Measurements from ENCODE around the gene VAC14. TPM values are rescaled to one million over a fixed set of nuclear protein-coding genes. Genes with fewer than 3 reads are reported as not detected.

The VAC14 gene
- total and polyA plus RNA-seq, 2 experiments from 2014 or later: 42.3 to 77.7 TPM

DNA sequence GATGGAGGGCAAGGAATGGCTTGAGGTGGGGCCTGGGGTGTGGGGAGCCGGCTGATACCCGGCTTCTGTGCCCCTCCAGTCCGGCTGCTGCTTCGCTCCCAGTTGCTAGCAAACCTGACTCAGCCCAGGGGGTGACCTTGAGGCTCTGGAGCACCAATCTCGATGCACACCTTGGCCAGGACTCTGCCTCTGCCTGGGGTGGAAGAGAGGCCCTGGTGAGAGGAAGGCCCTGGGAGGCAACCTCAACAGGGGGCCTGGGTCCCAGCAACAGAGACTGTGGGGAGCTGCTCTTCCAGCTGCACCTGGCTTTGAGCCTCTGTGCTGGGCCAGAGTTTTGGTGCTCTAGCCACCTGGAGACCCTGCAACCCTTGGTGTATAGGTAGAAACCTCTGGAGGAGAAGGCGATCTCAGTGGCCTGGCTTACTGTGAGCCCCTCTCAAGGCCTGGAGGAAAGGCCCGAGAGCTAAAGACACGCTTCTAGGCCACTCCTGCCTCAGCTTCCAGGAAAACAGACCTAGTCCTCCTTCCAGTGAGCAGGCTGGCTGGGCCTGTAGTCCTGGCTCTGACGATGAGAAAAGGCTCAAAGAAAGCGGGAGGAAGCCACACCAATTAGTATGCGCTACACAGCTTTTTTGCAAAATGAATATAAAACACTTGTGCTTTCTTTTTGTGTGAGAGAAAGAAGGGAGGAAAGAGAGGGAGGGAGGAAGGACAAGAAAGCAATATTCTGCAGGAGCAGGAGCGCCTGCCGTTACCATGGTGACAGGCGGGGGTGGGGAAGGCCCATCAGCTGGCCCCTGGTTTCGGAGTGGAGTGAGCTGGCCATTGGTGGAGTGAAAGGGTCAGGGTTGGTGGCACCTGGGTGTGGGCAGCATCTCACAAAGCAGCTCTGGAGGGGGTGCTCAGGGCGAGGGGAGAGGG is 51.0 kb downstream of the VAC14 start:
- no peaks in the 10 kb centered on the region for H3K27me3 ChIP-seq (ENCODE audit: insufficient read depth)
- no peak overlapping the region for H3K4me3 ChIP-seq
- H3F3A ChIP-seq (replicated peaks; ENCODE audit: low read depth): no peaks in the 10 kb centered on the region
- no peaks in the 10 kb centered on the region; the same call in 1 of the 2 replicates for H4K20me1 ChIP-seq (replicated peaks; ENCODE audit: insufficient read depth)
- H3K79me2 ChIP-seq (replicated peaks; ENCODE audit: insufficient read depth): no peaks in the 10 kb centered on the region
- no peaks in the 10 kb centered on the region for H3K36me3 ChIP-seq (ENCODE audit: insufficient read depth)
- TF ChIP-seq NANOG (IDR thresholded peaks at IDR 0.05; ENCODE audit: borderline replicate concordance): no peak
- TF ChIP-seq, protein P1, sequence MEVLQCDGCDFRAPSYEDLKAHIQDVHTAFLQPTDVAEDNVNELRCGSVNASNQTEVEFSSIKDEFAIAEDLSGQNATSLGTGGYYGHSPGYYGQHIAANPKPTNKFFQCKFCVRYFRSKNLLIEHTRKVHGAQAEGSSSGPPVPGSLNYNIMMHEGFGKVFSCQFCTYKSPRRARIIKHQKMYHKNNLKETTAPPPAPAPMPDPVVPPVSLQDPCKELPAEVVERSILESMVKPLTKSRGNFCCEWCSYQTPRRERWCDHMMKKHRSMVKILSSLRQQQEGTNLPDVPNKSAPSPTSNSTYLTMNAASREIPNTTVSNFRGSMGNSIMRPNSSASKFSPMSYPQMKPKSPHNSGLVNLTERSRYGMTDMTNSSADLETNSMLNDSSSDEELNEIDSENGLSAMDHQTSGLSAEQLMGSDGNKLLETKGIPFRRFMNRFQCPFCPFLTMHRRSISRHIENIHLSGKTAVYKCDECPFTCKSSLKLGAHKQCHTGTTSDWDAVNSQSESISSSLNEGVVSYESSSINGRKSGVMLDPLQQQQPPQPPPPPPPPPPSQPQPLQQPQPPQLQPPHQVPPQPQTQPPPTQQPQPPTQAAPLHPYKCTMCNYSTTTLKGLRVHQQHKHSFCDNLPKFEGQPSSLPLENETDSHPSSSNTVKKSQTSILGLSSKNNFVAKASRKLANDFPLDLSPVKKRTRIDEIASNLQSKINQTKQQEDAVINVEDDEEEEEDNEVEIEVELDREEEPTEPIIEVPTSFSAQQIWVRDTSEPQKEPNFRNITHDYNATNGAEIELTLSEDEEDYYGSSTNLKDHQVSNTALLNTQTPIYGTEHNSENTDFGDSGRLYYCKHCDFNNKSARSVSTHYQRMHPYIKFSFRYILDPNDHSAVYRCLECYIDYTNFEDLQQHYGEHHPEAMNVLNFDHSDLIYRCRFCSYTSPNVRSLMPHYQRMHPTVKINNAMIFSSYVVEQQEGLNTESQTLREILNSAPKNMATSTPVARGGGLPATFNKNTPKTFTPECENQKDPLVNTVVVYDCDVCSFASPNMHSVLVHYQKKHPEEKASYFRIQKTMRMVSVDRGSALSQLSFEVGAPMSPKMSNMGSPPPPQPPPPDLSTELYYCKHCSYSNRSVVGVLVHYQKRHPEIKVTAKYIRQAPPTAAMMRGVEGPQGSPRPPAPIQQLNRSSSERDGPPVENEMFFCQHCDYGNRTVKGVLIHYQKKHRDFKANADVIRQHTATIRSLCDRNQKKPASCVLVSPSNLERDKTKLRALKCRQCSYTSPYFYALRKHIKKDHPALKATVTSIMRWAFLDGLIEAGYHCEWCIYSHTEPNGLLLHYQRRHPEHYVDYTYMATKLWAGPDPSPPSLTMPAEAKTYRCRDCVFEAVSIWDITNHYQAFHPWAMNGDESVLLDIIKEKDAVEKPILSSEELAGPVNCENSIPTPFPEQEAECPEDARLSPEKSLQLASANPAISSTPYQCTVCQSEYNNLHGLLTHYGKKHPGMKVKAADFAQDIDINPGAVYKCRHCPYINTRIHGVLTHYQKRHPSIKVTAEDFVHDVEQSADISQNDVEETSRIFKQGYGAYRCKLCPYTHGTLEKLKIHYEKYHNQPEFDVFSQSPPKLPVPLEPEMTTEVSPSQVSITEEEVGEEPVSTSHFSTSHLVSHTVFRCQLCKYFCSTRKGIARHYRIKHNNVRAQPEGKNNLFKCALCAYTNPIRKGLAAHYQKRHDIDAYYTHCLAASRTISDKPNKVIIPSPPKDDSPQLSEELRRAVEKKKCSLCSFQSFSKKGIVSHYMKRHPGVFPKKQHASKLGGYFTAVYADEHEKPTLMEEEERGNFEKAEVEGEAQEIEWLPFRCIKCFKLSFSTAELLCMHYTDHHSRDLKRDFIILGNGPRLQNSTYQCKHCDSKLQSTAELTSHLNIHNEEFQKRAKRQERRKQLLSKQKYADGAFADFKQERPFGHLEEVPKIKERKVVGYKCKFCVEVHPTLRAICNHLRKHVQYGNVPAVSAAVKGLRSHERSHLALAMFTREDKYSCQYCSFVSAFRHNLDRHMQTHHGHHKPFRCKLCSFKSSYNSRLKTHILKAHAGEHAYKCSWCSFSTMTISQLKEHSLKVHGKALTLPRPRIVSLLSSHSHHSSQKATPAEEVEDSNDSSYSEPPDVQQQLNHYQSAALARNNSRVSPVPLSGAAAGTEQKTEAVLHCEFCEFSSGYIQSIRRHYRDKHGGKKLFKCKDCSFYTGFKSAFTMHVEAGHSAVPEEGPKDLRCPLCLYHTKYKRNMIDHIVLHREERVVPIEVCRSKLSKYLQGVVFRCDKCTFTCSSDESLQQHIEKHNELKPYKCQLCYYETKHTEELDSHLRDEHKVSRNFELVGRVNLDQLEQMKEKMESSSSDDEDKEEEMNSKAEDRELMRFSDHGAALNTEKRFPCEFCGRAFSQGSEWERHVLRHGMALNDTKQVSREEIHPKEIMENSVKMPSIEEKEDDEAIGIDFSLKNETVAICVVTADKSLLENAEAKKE (CRISPR knock-in tag; IDR thresholded peaks at IDR 0.05): no peak
- TF ChIP-seq, protein P2, sequence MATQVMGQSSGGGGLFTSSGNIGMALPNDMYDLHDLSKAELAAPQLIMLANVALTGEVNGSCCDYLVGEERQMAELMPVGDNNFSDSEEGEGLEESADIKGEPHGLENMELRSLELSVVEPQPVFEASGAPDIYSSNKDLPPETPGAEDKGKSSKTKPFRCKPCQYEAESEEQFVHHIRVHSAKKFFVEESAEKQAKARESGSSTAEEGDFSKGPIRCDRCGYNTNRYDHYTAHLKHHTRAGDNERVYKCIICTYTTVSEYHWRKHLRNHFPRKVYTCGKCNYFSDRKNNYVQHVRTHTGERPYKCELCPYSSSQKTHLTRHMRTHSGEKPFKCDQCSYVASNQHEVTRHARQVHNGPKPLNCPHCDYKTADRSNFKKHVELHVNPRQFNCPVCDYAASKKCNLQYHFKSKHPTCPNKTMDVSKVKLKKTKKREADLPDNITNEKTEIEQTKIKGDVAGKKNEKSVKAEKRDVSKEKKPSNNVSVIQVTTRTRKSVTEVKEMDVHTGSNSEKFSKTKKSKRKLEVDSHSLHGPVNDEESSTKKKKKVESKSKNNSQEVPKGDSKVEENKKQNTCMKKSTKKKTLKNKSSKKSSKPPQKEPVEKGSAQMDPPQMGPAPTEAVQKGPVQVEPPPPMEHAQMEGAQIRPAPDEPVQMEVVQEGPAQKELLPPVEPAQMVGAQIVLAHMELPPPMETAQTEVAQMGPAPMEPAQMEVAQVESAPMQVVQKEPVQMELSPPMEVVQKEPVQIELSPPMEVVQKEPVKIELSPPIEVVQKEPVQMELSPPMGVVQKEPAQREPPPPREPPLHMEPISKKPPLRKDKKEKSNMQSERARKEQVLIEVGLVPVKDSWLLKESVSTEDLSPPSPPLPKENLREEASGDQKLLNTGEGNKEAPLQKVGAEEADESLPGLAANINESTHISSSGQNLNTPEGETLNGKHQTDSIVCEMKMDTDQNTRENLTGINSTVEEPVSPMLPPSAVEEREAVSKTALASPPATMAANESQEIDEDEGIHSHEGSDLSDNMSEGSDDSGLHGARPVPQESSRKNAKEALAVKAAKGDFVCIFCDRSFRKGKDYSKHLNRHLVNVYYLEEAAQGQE (IDR thresholded peaks at IDR 0.05; ENCODE audit: unreplicated experiment): no peak
- no peak for TF ChIP-seq ETS1 (IDR thresholded peaks at IDR 0.05)
- no peak for TF ChIP-seq ZNF114 (CRISPR knock-in tag; IDR thresholded peaks at IDR 0.05)
- TF ChIP-seq ZNF331 (CRISPR knock-in tag; IDR thresholded peaks at IDR 0.05; ENCODE audit: low read depth): no peak
- TF ChIP-seq, protein P3, sequence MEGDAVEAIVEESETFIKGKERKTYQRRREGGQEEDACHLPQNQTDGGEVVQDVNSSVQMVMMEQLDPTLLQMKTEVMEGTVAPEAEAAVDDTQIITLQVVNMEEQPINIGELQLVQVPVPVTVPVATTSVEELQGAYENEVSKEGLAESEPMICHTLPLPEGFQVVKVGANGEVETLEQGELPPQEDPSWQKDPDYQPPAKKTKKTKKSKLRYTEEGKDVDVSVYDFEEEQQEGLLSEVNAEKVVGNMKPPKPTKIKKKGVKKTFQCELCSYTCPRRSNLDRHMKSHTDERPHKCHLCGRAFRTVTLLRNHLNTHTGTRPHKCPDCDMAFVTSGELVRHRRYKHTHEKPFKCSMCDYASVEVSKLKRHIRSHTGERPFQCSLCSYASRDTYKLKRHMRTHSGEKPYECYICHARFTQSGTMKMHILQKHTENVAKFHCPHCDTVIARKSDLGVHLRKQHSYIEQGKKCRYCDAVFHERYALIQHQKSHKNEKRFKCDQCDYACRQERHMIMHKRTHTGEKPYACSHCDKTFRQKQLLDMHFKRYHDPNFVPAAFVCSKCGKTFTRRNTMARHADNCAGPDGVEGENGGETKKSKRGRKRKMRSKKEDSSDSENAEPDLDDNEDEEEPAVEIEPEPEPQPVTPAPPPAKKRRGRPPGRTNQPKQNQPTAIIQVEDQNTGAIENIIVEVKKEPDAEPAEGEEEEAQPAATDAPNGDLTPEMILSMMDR (conservative IDR thresholded peaks at IDR 0.05; ENCODE audit: low read depth in 2 of 2): no peak
- TF ChIP-seq STAT1 (IDR thresholded peaks at IDR 0.05; ENCODE audit: unreplicated experiment): no peak
- TF ChIP-seq EZH2phosphoT487 (IDR thresholded peaks at IDR 0.05; ENCODE audit: unreplicated experiment): no peak
- no peak for TF ChIP-seq EZH2 (IDR thresholded peaks at IDR 0.05; ENCODE audit: low read depth, unreplicated experiment)
- no peak for TF ChIP-seq POLR2AphosphoS5 (IDR thresholded peaks at IDR 0.05; ENCODE audit: low read depth)
- TF ChIP-seq CREB1 (CRISPR knock-in tag; IDR thresholded peaks at IDR 0.05; ENCODE audit: low read depth): no peak
- TF ChIP-seq JUNB (IDR thresholded peaks at IDR 0.05; ENCODE audit: unreplicated experiment): no peak
- peak overlapping the region; percentile 56; the same call in 1 of the 2 replicates for H3K27ac Mint-ChIP-seq
- no peak overlapping the region for H2AFZ ChIP-seq
- H3K4me3 Mint-ChIP-seq: no peak overlapping the region
- H3K36me3 Mint-ChIP-seq (ENCODE audit: low read depth): peaks cover 4% of the 10 kb centered on the region; the same call in 2 of the 3 replicates
- peaks cover 20% of the 10 kb centered on the region for H3K4me1 Mint-ChIP-seq
- H3K27me3 Mint-ChIP-seq (ENCODE audit: insufficient read depth, low read depth, poor library complexity): peaks cover 9% of the 10 kb centered on the region
- H3K4me2 ChIP-seq: no peak overlapping the region
- H3K9me3 Mint-ChIP-seq: no peaks in the 10 kb centered on the region
- ATAC-seq: peak; percentile 47
- peak; percentile 37 for DNase-seq (ENCODE audit: low spot score)
- H3K27ac ChIP-seq (ENCODE audit: low read depth): no peak overlapping the region
- H3K4me1 ChIP-seq (ENCODE audit: insufficient read depth): peaks cover 9% of the 10 kb centered on the region
- H3K9me2 ChIP-seq (ENCODE audit: insufficient read depth): no peaks in the 10 kb centered on the region

All from GM23338 (cell line).